Measurements from ENCODE around the gene JMJD7.
"Not testable (repeated sequence)": the region's sequence is repeated elsewhere in the genome, so short reads cannot be mapped to it uniquely, and the experiment has no call there.

JMJD7 gene

DNA sequence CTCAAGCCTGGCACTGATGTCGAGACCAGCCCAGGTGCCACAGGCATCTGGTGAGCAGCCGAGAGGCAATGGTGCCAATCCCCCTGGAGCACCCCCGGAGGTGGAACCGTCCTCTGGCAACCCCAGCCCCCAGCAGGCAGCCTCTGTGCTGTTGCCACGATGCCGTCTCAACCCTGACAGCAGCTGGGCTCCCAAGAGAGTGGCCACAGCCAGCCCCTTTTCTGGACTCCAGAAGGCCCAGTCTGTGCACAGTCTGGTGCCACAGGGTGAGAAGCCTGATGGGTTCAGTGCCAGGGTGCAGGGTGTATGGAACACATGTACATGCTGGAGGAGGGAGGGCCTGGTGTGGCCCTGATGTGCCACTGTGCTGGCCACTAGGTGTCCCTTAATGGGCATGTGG is 4.9 kb upstream of the JMJD7 start:
- no peak for DNase-seq

DNA sequence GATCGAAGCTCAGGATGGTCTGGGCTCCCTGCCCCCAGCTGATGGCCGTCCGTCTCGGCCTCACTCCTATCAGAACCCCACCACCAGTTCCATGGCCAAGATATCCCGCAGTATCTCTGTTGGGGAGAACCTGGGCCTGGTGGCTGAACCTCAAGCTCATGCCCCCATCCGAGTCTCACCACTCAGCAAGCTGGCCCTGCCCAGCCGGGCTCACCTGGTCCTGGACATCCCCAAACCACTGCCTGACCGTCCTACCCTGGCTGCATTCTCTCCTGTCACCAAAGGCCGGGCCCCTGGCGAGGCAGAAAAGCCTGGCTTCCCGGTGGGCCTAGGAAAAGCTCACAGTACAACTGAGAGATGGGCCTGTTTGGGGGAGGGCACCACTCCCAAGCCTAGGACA is 4.4 kb upstream of the JMJD7 start:
- no peak for DNase-seq

DNA sequence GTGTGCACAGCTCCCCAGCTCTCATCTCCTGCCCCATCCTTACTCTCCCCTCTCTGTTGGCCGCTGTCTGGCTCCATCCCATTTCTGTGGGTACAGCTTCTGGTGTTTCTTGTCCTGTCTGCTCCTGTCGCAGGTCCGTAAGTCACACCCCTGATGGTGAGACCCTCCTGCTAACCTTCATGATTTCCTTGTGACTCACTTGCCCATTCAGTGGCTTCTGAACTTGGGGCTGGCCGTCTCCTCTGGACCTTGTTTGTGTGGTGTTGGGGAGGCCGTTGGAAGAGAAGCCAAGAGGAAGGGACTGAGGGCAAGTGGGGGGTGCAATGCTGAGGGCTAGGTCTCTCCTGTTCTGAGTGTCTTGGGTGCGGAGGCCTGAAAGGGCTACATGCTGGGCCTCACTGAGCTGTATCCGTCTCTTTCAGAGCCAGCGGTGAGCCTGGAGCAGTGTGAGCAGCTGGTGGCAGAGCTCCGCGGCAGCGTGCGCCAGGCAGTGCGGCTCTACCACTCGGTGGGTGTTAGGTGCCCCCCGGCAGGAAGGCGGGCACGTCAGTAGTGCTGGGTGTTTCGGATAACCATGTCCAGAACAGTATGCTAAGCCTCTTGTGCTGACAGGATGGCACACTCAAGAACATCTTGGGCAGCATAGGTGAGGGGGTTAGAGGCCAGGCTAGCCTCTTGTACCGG is 3.7 kb upstream of the JMJD7 start:
- no peak for DNase-seq

DNA sequence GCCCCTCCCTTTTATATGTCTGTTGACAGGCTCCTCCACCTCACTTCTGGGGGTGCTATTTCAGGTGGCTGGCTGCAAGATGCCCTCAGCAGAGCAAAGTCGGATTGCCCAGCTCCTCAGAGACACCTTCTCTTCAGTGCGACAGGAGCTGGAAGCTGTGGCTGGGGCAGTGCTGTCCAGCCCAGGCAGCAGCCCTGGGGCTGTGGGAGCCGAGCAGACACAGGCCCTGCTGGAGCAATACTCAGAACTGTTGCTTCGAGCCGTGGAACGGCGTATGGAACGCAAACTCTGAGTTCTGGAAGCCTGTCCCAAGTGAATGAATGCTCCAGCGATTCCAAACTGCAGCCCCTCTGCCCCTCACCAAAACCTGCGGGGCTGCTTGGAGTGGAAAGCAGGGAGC is 2.7 kb upstream of the JMJD7 start:
- no peak for DNase-seq

DNA sequence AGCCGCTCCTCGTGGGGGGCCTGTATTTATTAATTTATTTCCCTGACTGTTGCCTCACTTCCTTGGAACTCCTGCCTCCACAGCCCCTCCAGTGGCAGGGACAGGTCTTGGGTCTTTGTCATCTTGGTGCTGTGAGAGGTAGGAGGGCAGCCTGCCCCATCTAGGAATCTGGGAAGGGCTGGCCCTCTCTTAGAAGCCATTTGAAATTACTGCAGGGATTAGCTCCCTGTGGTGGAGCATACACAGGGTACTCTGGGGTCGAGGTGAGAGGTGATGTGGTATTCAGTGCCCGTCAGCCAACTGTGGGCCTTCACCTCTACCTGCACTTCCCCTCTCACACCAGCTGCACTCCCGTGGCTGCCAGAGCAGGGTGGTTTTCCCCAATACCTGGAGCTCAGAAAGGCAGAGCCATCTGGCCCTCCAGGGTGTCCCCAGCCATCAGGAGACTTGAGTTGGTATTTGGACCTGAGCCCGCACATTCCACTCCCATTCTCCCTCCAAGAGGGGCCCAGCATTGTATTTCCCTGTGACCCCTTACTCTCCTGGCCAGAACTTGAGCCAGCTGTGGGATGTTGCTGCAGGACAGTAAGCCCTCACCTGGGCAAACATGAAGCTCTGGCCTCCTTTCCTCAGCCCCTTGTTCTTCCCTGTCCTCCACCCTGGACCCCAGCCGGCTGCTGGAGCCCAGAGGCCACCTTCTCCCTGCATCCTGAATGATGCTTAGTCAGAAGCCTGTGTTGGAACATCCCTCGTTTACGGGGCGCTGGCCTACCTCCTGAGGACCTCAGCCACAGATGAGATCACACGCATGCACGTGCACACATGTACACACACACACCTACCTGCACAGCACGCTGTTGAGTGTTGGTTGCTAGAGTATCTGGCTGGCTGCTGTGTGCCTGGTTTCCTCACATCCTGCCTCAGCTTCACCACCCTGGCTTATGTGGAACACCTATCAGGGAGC is 2.0 kb upstream of the JMJD7 start:
- no peak for DNase-seq

DNA sequence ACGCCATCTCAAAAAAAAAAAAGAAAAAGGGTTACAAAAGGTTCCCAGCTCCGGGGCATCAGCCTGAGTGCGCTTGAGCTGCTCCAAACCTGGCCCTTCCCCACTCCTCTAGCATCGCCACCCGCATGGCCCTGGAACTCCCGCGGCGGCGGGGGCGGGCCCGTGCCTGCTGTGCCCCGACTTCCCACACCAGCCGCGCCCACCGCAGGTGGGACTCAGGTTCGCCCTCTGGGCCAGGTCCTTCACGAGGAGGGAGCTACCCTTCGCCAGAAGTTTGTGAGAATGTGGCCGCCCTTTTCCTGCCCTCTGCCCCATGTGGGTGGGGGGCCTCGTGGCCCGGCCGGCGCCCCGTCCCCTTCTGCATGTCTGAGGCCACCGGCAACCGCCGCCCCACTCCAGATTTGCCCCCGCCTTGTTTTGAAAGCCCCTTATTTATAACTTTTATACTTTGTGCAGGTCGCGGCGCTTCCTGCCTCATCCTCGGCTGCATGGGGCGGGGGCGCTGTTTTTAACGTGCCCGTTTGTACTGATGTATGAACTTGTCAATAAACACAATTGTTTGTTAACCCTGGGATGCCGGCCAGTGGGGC is 507 bp upstream of the JMJD7 start:
- no peak for DNase-seq

DNA sequence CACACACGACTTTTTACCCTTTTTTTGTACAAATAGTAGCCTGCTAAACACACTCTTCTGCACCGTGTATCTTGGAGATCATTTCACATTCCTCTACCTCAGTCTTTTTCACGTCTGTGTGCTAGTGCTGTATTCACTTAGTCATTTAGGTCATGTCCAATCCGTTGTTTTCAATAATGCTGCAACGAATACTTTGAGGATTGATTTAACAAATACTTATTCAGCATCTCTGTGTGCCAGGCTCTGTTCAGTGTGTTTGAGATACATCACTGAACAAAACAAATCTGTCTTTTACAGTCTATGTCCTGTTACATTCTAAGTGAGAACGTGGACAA is 882 bp downstream of the JMJD7 start:
- no peak for DNase-seq

DNA sequence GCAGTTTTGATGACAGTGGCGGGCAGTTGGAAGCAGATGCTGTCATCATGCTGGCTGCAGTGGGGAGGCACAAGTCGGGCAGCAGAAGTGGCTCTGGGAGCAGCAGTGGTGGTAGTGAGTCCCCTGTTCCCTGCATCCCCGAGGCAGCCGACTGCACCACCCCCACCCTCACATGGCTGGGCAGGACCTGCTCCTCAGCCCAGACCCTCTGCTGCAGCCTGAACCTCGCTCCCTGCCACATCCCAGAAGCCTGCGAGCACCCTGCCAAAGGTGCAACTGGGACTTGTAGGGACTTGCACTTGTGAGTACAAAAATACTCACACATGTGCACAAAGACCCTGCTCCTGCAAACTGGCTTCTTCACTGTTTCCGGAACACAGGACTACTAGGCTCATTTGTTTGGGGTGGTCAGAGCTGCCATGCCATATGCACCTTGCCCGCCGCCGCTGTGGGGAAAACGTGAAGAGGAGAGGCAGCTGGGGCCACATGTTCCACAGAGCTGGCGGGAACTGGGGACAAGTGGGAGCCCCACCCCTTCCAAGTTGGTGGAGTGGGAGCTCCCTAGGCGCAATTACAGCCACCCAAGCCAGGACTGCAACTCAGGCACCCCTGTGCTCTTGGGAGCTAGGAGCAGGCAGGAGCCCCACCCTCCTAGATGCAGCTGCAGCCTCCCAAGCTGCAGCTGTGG is 2.2 kb downstream of the JMJD7 start:
- DNase-seq, result no peak

DNA sequence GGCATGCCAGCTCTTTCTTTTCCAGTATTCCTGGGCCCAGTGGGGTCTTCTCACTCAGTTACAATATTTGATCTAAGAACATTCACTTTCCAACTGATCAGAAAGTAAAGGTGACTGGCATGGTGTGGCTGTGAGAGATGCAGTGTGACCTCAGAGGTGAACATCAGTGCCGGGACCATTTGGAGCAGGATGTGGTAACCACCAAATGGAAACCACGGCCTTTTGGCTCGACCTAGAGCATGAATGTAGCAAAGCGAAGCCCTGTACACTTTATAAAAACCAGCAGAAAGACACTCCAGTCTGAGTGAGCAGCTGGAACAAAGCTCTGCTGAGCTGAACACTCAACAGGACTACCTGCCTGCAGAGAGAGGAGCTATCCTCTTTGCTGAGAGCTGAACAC is 3.4 kb downstream of the JMJD7 start:
- DNase-seq, result not testable (repeated sequence)

DNA sequence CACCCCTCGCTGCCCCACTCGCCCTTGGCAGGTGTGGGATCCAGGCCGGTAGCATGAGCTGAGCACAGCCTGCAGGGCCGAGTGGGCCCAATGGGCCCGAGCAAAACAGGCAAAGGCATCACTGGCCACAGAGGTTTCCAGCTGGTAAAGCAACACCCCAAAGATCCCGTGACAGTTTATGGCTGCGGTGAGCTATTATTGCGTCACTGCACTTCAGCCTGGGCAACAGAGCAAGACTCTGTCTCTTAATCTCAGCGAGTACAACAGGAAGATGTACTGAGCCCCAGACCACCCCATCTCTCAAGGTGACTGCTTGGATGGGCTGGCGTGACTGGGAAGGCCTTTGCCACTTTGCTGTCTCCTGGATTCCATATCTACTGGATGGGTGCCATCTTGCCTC is 4.3 kb downstream of the JMJD7 start:
- no peak for DNase-seq

DNA sequence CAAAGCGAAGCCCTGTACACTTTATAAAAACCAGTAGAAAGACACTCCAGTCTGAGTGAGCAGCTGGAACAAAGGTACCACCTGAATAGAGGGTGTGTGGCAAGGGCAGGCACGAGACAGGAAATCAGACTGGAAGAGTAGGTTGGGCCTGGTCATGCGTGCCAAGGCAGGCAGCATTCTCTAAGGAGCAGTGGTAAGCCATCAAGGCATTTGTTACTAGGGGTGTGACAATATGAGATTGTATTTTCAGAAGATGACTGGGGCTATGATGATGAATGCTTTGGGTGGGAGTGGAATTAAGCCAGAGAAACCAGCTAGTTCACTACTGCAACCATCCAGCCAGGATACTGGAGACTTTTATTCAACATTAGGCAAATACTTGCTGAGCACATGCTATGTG is 5.0 kb downstream of the JMJD7 start:
- no peak for DNase-seq

DNA sequence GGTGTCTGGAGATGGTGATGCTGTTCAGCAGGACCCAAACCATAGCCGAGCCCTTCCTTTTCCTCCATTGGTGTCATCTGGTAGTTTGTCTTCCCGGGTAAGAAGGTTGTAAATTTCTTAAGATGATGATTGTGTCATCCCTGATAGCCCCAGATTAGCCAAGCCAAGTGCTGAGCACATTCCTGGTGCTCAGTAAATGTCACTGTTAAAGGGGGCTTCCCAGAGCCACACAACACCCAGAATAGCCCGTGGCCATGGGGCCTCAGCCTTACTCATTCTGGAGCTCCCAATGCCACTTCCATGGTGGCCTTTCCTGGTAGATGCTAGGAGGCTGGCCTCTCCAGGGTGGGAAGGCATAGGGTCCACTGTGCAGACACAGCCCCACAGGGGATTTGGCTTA is 6.2 kb downstream of the JMJD7 start:
- DNase-seq, result no peak

DNA sequence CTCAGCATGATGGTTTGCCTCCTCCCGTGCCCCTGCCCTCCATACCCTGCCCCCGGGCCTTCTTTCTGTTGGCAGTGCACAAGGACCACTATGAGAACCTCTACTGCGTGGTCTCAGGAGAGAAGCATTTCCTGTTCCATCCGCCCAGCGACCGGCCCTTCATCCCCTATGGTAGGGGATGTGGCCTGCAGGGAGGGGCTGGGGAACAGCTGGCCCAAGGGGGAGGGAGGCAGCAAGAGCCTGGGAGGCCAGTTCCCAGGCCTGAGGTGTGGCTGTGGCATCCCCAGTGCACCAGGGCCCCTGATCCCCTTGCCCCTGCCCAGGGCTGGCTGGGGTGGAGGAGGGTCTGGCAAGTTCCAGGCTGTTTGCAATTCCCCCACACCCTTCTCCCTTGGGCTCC is 8.2 kb downstream of the JMJD7 start:
- no peak for DNase-seq

DNA sequence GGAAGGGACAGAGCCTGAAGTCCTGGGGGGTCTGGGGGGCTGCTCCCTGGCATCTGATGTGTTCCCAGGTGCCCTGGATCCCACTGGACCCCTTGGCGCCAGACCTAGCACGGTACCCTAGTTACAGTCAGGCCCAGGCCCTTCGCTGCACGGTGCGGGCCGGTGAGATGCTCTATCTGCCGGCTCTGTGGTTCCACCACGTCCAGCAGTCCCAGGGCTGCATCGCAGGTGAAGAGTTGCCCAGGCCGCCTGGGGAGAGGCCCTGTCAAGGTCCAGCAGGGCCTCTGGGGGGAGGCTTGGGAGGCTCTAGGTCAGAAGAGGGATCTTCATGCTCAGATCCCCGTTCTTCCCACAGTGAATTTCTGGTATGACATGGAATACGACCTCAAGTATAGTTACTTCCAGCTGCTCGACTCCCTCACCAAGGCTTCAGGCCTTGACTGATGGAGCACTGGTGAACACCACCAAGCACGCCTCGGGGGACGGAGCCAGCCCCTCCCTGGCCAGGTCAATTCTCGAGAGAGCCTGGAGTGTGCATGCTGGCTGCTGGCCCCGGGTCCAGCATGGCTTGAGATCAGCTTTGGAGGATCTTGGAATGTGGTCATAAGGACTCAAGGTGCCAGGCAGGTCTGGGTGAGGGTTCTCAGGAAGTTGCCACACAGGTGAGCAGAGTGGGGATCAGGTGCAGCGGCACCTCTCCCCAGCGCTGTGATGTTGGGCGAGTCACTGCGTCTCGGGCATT is 9.0 kb downstream of the JMJD7 start:
- no peak for DNase-seq

DNA sequence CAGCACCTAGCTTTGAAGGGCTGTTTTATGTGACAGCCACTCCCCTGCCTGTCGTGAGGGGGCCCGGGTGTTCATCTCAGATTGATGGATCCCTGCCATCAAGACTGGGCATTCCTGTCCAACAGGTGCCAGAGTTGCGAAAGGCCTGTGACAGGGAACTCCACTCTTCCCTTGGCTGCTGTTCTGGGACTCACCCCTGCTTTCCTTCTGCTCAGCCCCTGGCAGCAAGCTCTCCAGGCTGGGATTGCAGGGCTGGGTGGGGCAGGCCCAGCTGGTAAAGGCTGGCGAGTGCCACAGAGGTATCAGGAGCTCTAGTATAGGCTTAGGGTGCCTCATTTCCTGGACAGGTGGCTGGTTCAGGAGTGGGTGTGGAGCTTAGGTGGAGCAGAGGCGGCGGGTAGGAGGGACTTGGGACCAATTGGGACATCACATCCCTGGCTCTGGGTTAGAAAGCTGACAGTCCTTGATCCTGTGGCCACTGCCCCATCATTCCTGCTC is 10.6 kb downstream of the JMJD7 start, which contains the start of gene PLA2G4B:
Gene PLA2G4B, plus strand, starts transcription at position 448 of the 498 bp plus-strand sequence. CDS start 67 bp downstream, outside the sequence.
- no peak for DNase-seq

DNA sequence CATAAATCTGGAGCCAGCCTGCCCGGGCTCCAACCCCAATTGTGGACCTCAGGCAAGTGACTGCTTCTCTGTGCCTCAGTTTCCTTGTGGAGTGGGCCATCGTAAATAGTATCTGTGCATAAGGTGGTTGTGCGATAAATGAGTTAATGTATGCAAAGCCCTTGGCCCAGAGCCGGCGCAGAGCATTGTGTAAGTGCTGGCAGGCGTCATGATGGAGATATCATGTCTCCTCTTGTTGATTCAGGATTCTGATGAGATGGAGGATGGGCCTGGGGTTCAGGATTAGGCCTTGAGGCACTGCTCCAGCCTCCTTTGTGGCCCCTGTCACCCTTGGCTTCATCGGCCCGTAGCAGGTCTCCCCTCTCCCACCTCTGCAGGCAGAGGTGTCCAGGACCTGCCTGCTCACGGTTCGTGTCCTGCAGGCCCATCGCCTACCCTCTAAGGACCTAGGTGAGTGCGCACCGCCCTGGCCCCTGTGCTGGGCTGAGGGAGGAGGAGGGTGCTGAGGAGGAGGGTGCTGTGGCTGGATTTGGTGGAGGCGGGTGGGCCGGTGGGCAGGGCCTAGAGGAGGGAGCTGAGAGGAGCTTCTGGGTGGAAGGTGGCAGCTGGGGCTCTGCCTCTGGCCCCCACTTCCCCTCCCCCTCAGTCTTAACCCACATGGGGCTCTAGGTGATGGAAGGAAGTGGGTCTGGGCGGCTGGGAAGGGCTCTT is 12.0 kb downstream of the JMJD7 start:
- DNase-seq, result no peak

DNA sequence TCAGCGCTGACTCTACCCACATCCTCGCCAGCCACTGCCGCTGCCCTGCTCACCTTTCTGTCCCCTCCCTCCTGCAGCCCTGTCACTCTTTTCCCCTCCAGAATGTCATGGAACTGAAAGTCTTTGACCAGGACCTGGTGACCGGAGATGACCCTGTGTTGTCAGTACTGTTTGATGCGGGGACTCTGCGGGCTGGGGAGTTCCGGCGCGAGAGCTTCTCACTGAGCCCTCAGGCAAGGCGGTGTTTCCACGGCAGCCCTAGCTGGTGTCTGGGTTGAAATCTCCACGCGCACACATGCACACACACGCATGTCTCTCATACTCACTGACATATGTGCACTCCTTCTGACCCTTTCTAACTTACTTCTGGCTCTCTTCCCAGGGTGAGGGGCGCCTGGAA is 12.8 kb downstream of the JMJD7 start:
- DNase-seq, result no peak

DNA sequence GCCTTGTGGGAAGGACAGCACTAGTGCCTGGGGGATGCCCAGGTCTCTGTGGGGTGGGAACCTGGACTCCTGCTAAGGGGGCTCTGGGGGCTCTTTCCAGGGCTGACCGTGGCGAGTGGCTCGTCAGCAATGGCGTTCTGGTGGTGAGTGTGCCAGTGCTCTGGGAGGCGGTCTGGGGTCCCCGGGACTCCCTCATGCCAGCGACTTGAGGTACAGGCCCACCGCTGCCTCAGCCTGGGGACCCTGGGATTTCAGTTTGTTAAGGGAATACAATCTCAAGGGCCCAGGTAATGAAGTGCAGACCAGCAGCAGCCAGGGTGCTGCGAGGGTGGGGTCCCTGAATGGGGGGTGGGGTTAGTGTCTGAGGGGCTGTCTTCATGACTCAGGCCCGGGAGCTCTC is 13.2 kb downstream of the JMJD7 start:
- no peak for DNase-seq

DNA sequence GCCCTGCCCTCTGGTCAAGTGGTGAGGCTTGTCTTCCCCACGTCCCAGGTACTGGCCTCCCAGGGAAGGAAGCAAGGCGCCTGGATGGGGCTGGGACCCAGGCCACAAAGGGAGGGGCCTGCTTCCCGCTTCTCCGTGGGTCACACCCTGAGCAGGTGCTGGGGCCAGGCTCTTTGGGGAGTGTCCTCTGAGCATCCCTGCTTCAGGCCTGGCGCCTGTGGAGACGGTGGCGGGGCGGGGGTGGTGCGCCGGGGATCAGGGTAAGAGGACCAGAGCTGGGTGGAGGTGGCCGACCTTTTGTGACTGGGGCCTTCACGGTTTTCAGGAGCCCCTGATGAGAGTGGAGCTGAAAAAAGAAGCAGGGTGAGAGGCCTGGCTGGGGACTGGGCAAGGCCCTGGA is 14.3 kb downstream of the JMJD7 start:
- DNase-seq, result no peak

DNA sequence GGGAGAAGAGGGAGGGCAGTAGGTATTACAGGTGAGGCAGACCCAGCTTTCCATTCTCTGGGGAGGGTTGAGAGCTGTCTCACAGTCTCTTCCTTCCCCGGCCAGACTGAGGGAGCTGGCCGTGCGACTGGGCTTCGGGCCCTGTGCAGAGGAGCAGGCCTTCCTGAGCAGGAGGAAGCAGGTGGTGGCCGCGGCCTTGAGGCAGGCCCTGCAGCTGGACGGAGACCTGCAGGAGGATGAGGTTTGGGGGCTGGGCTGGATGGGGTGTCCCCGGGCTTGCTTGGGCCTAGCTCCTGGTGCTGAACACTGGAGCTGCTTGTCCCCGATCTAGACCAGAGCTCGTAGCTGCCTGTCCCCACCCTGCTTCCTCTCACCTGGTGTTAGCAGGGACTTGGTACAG is 15.7 kb downstream of the JMJD7 start:
- DNase-seq, result no peak

DNA sequence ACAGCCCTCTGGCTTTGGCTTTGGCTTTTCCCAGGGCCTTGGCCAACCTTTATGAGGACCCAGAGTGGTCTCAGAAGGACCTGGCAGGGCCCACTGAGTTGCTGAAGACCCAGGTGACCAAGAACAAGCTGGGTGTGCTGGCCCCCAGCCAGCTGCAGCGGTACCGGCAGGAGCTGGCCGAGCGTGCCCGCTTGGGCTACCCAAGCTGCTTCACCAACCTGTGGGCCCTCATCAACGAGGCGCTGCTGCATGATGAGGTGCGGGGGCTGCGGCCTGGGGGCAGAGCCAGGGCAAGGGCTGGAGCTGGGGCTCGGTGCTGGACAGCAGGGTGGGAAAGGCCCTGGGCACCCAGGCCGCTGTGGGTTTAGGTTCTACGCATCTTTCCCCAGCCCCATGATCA is 16.9 kb downstream of the JMJD7 start:
- DNase-seq, result no peak

DNA sequence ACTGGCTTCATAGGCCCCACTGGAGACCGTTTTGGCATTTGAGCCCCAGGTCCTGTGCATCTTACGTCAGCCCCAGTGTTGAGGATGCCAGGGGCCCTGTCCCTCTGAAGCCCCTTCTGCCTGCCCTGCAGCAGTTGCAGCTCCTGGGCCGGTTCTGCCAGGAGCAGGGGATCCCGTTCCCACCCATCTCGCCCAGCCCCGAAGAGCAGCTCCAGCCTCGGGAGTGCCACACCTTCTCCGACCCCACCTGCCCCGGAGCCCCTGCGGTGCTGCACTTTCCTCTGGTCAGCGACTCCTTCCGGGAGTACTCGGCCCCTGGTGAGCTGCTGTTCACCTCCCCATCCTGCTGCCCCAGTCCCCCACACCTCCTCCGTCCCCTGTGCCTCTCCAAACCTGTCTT is 19.3 kb downstream of the JMJD7 start:
- DNase-seq, result no peak

Data from NCI-H2081 treated with DMSO at 0.1 percent for 48 hours (cell line).